SK-N-SH (cell line): ENCODE results near the gene GRAMD2A.

ENCODE experiments used
- CHD2 ChIP-seq: fragments of 150-350 bp; IDR thresholded peaks from 2 replicates; pipeline ENCODE4 v1.6.1; 2018; ENCODE audit warnings: low read length; ENCODE audit not compliant: partially characterized antibody
- CTCF ChIP-seq: fragments of 200-600 bp; sonication (generic); IDR thresholded peaks from 2 replicates; pipeline ENCODE4 v1.6.1; 2017; ENCODE audit warnings: antibody characterized with exemption, mild to moderate bottlenecking, moderate library complexity
- FOSL2 ChIP-seq: IDR thresholded peaks from 2 replicates; pipeline ENCODE4 v1.4.0; 2012; ENCODE audit warnings: low read depth, mild to moderate bottlenecking, moderate library complexity, borderline replicate concordance
- MXI1 ChIP-seq: IDR thresholded peaks from 2 replicates; pipeline ENCODE4 v1.6.1; 2012; ENCODE audit warnings: mild to moderate bottlenecking, low read depth, low read length, improper control_type of control experiment
- PBX3 ChIP-seq: IDR thresholded peaks from 2 replicates; pipeline ENCODE4; 2012
- POLR2AphosphoS5 ChIP-seq: IDR thresholded peaks from 2 replicates; pipeline ENCODE4 v1.6.1; 2012; ENCODE audit warnings: low read depth, low read length
- REST ChIP-seq: IDR thresholded peaks from 2 replicates; pipeline ENCODE4 v1.6.1; 2012; ENCODE audit warnings: mild to moderate bottlenecking, low read depth, low read length, moderate library complexity
- RXRA ChIP-seq: IDR thresholded peaks from 2 replicates; pipeline ENCODE4 v1.4.0; 2012; ENCODE audit warnings: low read depth, mild to moderate bottlenecking, borderline replicate concordance
- SMC3 ChIP-seq: IDR thresholded peaks from 2 replicates; pipeline ENCODE4 v1.6.1; 2012; ENCODE audit warnings: low read depth, low read length, improper control_type of control experiment
- TAF1 ChIP-seq: IDR thresholded peaks from 2 replicates; pipeline ENCODE4 v1.6.1; 2012; ENCODE audit warnings: low read depth, mild to moderate bottlenecking, low read length, moderate library complexity, borderline replicate concordance

- no peak for TF ChIP-seq CTCF
- TF ChIP-seq TAF1: no peak
- TF ChIP-seq RXRA: no peak
- TF ChIP-seq PBX3: no peak
- TF ChIP-seq REST: no peak
- TF ChIP-seq POLR2AphosphoS5: no peak
- no peak for TF ChIP-seq MXI1
- TF ChIP-seq SMC3: no peak
- TF ChIP-seq CHD2: no peak
- TF ChIP-seq FOSL2: no peak
Observed at GRCh38 chr15:72166716-72167417, 30.7 kb downstream of the GRAMD2A start.
